Omental fat pad (tissue), 4 donors: Measurements from ENCODE around the gene STAM. TPM values are rescaled to one million over a fixed set of nuclear protein-coding genes. Genes with fewer than 3 reads are reported as not detected.
"Not testable (repeated sequence)": the region's sequence is repeated elsewhere in the genome, so short reads cannot be mapped to it uniquely, and the experiment has no call there.

Source experiments
- ATAC-seq: fragments of 150-250 bp; one replicate; pipeline ENCODE4 v1.9.1; 2016; ENCODE audit warnings: mild to moderate bottlenecking, moderate library complexity; ENCODE audit not compliant: low FRiP score
- DNase-seq: peaks from one replicate; pipeline ENCODE4 v3.0.0-alpha.2; 2019; ENCODE audit warnings: low spot score
- CTCF ChIP-seq, 3 donors: fragments of 450-650 bp; IDR thresholded peaks; one replicate each; pipeline ENCODE4 v1.5.1; 2016 to 2017; ENCODE audit warnings: antibody characterized with exemption in 3 of 3, mild to moderate bottlenecking in 3 of 3, moderate library complexity in 2 of 3
- total RNA-seq, 4 donors: library from RNA; depleted of rRNA; stranded (reverse); fragments of >200 nt; gene quantifications; one replicate each; pipeline ENCODE4 v1.1.0, GENCODE V29; 2016

The STAM gene
- total RNA-seq, 4 donors from 2014 or later: 19.1 to 28.1 (median 22.1) TPM

GRCh38 chr10:17716161-17716560, 72.2 kb downstream of the STAM start:
- ATAC-seq (no peak), DNase-seq (no peak)
- TF ChIP-seq CTCF (IDR thresholded peaks at IDR 0.05): no peak

DNA sequence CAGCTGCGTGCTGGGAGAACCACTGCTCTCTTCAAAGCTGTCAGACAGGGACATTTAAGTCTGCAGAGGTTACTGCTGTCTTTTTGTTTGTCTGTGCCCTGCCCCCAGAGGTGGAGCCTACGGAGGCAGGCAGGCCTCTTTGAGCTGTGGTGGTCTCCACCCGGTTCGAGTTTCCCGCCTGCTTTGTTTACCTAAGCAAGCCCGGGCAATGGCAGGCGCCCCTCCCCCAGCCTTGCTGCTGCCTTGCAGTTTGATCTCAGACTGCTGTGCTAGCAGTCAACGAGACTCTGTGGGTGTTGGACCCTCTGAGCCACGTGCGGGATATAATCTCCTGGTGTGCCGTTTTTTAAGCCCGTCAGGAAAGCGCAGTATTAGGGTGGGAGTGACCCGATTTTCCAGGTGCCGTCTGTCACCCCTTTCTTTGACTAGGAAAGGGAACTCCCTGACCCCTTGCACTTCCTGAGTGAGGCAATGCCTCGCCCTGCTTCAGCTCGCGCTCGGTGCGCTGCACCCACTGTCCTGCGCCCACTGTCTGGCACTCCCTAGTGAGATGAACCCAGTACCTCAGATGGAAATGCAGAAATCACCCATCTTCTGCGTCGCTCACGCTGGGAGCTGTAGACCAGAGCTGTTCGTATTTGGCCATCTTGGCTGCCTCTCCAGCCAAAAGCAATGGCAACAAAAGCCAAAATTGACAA, 78.5 kb downstream of the STAM start:
- ATAC-seq, DNase-seq: not testable (repeated sequence)

DNA sequence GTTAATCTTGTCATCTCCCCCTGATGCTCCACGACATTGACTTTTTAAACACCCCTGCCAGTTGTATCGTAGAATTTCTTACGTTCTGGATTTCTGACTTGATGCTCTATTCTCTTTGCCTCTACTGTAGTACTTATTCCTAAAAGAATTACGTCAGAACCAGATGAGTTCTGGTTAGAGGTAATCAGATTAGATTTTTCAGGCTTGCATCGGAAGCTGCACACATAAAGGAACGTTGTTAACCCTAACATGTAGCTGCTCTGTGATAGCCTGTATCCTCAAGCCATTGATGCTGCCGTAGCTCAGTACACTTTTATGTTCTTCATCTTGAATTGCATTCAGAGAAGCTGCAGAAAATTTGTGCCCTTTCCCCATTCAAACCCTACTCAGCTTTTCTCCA, 81.8 kb downstream of the STAM start:
- no peak for ATAC-seq
- no peak for TF ChIP-seq CTCF (IDR thresholded peaks at IDR 0.05)
- no peak for DNase-seq

- ATAC-seq: no peak
- no peak for DNase-seq
- TF ChIP-seq CTCF (IDR thresholded peaks at IDR 0.05): no peak
Measured at GRCh38 chr10:17729630-17730029, 85.7 kb downstream of the STAM start.

- no peak for TF ChIP-seq CTCF (IDR thresholded peaks at IDR 0.05)
- ATAC-seq: no peak
- no peak for DNase-seq
Measured at GRCh38 chr10:17730667-17731066, 86.7 kb downstream of the STAM start.

DNA sequence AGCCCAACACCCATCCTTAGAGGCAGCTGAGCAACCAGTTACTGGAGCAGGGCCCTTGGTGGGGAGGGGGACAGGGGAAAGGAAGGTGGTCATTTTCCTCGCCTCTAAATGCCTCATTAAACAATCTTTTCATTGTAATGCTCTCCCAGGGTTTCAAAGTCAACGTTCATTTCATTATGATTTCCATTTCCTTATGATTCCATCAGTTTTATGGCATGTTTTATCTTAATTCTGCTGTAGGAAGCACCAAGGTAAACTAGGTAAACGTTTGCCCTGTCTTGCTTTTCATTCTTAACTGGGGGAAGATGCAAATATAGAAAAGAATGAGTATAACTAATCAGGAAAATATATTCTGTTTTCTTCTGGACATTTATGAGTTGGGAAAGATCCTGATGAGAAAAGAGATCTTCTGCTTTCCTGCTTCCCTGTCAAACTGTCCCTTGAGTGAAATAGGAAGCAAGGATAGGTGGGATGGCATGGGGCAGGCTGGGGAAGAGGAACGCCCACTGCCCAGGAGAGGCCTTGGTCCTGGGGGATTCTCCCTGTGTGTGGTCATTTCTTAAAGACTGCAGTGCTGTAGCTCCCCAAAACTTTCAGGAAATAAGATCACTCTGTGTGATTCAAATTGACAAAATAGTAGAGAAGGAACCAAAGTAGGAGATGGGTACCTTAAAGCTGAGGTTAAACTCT, 87.5 kb downstream of the STAM start:
- no peak for TF ChIP-seq CTCF (IDR thresholded peaks at IDR 0.05)
- ATAC-seq (no peak), DNase-seq (no peak)

- no peak for TF ChIP-seq CTCF (IDR thresholded peaks at IDR 0.05)
- DNase-seq: no peak
- no peak for ATAC-seq
Measured at GRCh38 chr10:17733620-17734019, 89.7 kb downstream of the STAM start.
